GM13977 (cell line): ENCODE results near the gene ARHGAP12.
"Not testable (repeated sequence)": the region's sequence is repeated elsewhere in the genome, so short reads cannot be mapped to it uniquely, and the experiment has no call there.

Source experiments
- DNase-seq: peaks from one replicate; pipeline ENCODE4 v3.0.0; 2012; ENCODE audit warnings: low spot score
- in situ Hi-C: fragments of 300-500 bp; cut with MboI; formaldehyde crosslinking; loops from one replicate; pipeline ENCODE4 v1.12.0; 2022; ENCODE audit warnings: low sequenced_read_pairs, low pct_unique_long_range_greater_than_20kb, mixed read lengths, inconsistent platforms; ENCODE audit not compliant: unreplicated experiment
- TF ChIP-seq, protein P1 (sequence below): IDR thresholded peaks from 2 replicates; pipeline ENCODE4 v1.5.1; 2012; ENCODE audit warnings: mild to moderate bottlenecking, control low read depth; ENCODE audit not compliant: insufficient read depth; ENCODE audit errors: extremely low read depth, missing control alignments

ARHGAP12 gene

DNA sequence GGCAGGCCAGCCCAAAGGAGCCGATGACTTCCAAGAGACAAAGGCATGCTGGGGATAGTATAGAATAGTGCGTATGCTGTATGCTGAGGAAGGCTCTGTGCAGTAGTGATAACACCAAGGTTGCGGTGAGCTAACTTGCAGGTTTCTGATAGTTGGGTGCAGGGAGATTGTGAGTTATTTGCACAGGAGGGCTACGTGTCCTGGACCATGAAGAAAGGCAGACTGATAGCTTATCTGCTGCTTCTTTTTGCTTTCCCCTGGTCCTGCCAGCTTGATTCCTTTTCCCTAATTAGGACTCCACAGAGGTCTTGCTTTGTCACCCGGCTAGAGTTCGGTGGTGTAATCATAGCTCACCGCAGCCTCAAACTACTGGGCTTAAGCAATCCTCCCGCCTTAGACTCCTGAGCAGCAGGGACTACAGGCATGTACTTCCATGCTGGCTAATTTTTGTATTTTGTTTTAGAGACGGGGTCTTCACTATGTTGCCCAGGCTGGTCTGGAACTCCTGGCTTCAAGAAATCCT lies 43.9 kb upstream of the ARHGAP12 start:
- TF ChIP-seq, protein P1, sequence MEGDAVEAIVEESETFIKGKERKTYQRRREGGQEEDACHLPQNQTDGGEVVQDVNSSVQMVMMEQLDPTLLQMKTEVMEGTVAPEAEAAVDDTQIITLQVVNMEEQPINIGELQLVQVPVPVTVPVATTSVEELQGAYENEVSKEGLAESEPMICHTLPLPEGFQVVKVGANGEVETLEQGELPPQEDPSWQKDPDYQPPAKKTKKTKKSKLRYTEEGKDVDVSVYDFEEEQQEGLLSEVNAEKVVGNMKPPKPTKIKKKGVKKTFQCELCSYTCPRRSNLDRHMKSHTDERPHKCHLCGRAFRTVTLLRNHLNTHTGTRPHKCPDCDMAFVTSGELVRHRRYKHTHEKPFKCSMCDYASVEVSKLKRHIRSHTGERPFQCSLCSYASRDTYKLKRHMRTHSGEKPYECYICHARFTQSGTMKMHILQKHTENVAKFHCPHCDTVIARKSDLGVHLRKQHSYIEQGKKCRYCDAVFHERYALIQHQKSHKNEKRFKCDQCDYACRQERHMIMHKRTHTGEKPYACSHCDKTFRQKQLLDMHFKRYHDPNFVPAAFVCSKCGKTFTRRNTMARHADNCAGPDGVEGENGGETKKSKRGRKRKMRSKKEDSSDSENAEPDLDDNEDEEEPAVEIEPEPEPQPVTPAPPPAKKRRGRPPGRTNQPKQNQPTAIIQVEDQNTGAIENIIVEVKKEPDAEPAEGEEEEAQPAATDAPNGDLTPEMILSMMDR, result no peak
- no peak for DNase-seq
- in situ Hi-C loops, result no loop called here

DNA sequence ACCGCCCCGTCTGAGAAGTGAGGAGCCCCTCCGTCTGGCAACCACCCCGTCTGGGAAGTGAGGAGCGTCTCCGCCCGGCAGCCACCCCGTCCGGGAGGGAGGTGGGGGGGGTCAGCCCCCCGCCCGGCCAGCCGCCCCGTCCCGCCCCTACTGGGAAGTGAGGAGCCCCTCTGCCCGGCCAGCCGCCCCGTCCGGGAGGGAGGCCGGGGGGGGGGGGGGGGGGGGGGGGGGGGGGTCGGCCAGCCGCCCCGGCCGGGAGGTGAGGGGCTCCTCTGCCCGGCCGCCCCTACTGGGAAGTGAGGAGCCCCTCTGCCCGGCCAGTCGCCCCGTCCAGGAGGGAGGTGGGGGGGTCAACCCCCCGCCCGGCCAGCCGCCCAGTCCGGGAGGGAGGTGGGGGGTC lies 41.2 kb upstream of the ARHGAP12 start:
- in situ Hi-C loops, DNase-seq: not testable (repeated sequence)

DNA sequence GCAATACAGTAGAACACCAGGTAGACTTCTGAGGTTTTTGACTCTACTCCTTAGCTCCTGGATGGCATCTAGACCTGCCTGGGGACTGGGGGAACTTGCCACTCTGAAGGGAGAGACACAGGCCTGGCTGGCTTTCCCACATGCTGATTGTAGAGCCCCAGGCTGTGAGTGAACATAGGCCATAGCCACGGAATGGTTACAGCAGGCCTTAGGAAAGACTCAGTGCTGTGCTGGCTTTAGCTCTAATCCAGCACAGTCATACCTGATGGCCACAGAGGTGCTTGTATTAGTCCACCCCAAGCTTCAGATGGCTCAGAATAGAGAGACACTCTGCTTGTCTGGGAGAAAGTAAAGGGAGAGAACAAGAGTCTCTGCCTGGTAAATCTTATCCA lies 35.0 kb upstream of the ARHGAP12 start:
- TF ChIP-seq, protein P1, result no peak
- DNase-seq, result no peak
- in situ Hi-C loops, result no loop called here

DNA sequence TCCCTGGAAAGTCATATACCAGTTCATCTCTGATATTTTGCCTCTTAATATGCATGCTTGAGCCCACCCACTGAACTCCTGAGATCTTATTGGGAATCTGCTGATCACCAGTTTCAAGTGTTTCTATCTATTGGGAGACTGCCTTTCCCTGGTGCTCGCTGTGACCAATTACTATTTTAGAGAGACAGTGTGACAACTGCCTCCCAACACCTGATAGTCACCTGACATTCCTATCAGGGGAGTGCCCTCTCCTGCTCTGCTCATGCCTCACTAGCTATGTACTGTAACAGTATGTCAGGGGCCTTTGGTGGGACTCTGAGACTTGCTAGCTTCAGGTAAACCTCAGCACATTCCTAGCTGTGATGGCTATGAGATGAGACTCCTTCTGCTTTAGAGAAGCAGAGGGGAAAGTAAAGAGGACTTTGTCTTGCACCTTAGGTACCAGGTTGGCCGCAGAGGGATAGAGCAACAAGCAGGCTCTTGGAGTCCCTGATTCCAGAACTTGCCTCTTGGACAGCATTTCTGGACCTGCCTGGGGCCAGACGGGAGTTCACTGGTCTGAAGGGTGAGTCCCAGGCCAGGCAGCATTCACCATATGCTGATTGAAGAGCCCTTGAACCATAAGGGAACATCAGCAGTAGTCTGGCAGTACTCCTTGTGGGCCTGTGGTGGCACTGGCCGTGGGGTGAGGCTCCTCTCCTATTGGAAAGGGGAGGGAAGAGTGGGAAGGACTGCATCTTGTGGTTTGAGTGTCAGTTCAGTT lies 34.4 kb upstream of the ARHGAP12 start:
- TF ChIP-seq, protein P1, result no peak
- no peak for DNase-seq
- in situ Hi-C loops, result no loop called here

DNA sequence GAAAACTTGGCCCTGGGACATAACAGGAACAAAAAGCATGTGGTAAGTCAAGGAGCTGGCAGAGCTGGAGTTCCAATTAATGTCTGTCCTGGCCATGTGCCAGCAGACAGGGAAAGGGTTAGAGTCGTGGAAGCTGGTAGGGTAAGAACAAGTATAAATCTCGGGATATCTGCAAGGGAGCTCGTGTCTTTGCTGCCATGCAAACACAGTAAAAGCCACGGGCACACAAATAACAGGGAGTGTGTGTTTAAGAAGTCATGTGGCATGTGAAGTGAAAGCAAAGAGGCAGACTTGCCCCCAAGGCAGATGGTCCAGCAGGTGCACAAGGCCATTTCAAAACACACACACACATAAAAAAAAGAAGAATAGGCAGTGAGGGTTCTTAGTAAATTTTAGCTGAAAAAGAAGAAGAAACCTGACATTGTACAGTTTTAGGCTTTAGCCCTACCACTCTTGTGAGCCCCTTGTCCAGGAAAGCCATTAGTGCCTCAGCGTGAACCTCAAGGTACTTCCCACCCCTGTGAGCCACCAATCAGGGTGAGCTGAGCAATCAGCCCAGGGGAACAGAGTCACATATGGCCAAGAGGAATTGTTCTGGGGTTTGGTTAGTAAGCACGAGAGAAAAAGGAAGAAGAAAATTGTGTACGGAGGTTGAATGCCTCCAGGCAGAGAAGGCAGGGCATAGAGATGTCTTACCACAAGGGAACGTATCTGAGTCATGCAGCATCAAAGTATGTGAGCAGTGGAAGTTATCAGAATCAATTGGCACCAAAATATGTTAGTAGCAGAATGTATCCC lies 32.8 kb upstream of the ARHGAP12 start:
- in situ Hi-C loops, result no loop called here
- TF ChIP-seq, protein P1, result no peak
- no peak for DNase-seq

DNA sequence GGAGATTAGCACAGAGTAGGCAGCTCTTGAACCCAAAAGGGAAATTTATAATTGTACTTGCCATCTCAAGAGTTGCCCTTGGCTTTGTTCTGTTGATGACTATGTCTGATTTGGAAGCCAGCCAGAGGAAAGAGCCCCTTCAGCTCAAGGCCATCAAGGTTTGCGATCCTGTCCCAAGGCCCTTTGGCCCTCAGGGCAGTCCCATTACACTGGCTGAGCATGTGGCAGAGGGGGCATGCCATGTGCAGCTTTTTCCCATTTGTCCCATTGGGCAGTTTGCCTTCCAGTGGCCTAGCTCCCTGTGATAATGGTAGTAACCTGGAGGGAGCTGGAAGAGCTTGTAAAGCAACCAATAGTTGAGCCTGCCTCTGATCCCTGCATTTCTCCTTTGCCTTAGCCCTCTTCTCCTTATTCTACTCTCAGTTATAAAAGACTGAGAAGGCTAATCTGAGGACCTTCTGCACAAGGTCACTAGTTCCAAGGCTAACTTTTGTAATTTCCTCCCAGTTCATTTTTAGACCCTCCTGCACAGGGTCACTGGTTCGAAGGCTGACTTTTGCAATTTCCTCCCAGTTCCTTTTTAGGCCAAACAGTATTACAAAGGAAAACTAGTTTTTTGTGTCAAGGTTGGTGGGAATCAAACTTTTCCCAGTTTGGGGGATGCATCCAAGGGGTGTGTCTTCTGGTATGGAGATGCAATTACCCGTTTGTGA lies 31.0 kb upstream of the ARHGAP12 start:
- TF ChIP-seq, protein P1, result no peak
- in situ Hi-C loops, result no loop called here
- no peak for DNase-seq
